C4-2B (cell line): ENCODE data around the gene MLXIP.

ENCODE experiments used
- ZFX ChIP-seq: fragments of 450-650 bp; IDR thresholded peaks from 2 replicates; pipeline ENCODE4 v1.6.1; 2017
- TF ChIP-seq, protein P1 (sequence below): fragments of 450-650 bp; conservative IDR thresholded peaks from 2 replicates; pipeline ENCODE4 v1.5.1; 2017; ENCODE audit warnings: mild to moderate bottlenecking

DNA sequence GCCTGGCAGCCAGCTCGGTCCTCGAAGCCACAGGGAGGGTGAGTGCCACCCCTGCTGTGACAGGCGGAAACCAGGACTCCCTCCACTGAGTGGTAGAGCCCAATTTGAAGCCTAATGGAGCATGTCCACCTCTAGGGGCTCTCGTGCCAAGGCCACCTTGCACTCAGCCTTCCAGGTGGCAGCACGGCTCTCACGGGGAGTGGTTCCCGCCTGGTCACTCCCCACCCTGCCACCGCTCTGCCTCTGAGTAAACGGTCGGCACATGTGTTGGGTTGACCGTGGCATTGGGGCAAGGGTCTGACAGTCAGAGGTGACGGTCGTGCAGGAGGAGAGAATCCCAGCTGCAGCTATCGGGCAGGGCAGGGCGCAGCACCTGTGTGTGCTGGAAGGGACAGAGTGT is 60.7 kb downstream of the MLXIP start:
- TF ChIP-seq, protein P1, sequence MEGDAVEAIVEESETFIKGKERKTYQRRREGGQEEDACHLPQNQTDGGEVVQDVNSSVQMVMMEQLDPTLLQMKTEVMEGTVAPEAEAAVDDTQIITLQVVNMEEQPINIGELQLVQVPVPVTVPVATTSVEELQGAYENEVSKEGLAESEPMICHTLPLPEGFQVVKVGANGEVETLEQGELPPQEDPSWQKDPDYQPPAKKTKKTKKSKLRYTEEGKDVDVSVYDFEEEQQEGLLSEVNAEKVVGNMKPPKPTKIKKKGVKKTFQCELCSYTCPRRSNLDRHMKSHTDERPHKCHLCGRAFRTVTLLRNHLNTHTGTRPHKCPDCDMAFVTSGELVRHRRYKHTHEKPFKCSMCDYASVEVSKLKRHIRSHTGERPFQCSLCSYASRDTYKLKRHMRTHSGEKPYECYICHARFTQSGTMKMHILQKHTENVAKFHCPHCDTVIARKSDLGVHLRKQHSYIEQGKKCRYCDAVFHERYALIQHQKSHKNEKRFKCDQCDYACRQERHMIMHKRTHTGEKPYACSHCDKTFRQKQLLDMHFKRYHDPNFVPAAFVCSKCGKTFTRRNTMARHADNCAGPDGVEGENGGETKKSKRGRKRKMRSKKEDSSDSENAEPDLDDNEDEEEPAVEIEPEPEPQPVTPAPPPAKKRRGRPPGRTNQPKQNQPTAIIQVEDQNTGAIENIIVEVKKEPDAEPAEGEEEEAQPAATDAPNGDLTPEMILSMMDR, result no peak
- TF ChIP-seq ZFX, result no peak
